Measurements from ENCODE around the gene WWC1. TPM values are rescaled to one million over a fixed set of nuclear protein-coding genes. Genes with fewer than 3 reads are reported as not detected.
"Not testable (repeated sequence)": the region's sequence is repeated elsewhere in the genome, so short reads cannot be mapped to it uniquely, and the experiment has no call there.

Gene WWC1
- total RNA-seq, 1 experiment from 2014 or later = 13.2 TPM

- Histone ChIP-seq H3K27ac (no peak overlapping the region), H3K9me3 (replicated peaks) (no peaks in the 10 kb centered on the region)
Measured at GRCh38 chr5:168270476-168270875, 21.0 kb upstream of the WWC1 start.

DNA sequence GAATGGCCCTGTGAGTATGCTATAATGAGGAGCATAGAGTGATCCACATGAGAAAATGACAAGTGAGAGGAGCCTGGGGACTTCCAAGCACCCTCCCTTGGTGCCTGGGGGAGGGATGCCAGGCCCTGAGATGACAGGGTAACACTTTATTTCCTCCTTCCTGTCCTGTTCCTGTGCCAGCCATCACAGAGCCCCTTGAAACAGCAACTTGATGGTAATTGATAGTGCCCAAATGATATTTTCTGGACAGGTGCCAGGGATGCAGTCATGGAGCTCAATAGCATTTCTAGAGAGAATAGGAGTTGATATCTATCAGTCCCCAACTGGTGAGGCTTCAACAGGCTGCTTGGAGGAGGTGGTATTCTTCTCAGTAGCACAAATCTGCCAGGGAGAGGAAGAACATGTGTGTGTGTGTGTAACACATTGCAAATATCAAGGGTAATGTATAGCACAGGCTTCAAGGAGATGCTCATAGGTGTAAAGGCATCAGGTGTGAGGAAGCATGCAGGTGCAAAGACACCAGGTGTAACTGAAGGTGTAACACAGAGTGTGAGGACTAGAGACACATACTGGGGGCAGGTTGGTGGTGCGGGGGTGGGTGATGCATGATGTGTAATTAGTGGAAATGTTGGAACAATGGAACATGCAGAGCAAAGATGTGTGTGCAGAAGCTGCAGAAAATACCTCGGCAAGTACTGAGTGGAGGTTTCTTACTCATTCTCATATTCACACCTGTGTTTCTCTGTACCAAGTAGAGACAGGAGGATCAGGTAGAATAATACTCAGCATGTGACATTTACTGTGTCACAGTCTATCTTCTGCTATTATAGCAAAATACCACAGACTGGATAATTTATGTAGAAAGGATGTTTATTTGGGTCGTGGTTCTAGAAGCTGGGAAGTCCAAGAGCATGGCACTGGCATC lies 18.1 kb upstream of the WWC1 start:
- Histone ChIP-seq H3K27me3 (replicated peaks) (no peaks in the 10 kb centered on the region), H3K4me3 (no peak overlapping the region), H3K27ac (no peak overlapping the region), H3K9me3 (replicated peaks) (no peaks in the 10 kb centered on the region), H3K4me1 (replicated peaks) (peaks cover 12% of the 10 kb centered on the region), H3K36me3 (no peaks in the 10 kb centered on the region)
- no peak for DNase-seq (ENCODE audit: low read depth in 1 of 2, low spot score in 2 of 2)

More at GRCh38 chr5:168270476-168270875, 21.0 kb upstream of the WWC1 start:
- H3K27me3 ChIP-seq (replicated peaks) = no peaks in the 10 kb centered on the region
- no peak for DNase-seq (ENCODE audit: low read depth in 1 of 2, low spot score in 2 of 2)
- no peaks in the 10 kb centered on the region for H3K36me3 ChIP-seq
- no peak overlapping the region for H3K4me3 ChIP-seq
- peaks cover 12% of the 10 kb centered on the region for H3K4me1 ChIP-seq (replicated peaks)

DNA sequence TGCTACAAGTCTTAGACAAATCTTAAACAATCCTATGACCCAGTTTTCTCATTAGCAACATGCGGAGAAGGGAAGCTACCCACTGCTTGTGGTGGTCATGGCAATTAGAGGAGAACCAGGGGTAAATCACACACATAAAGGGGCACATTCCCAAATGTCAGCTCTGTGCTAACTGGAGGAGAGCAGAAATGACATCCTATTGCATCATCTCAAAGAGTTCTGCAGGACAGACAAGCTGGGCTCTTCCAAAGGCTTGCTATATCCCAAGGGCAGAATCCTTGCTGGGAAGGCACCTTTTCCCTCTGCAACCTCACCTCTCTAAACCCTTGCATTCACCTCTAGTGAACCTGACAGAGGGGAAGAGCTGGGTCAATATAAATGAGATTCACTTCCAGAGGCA lies 17.0 kb upstream of the WWC1 start:
- Histone ChIP-seq H3K27me3 (replicated peaks) (no peaks in the 10 kb centered on the region), H3K27ac (no peak overlapping the region), H3K4me3 (no peak overlapping the region), H3K9me3 (replicated peaks) (no peaks in the 10 kb centered on the region), H3K4me1 (replicated peaks) (peaks cover 6% of the 10 kb centered on the region), H3K36me3 (no peaks in the 10 kb centered on the region)
- DNase-seq (ENCODE audit: low read depth in 1 of 2, low spot score in 2 of 2) = no peak

GRCh38 chr5:168275940-168276339 lies 15.5 kb upstream of the WWC1 start:
- Histone ChIP-seq H3K36me3 (no peaks in the 10 kb centered on the region), H3K4me3 (no peak overlapping the region), H3K27me3 (replicated peaks) (no peaks in the 10 kb centered on the region), H3K9me3 (replicated peaks) (no peaks in the 10 kb centered on the region), H3K4me1 (replicated peaks) (no peaks in the 10 kb centered on the region), H3K27ac (no peak overlapping the region)
- DNase-seq (ENCODE audit: low read depth in 1 of 2, low spot score in 2 of 2) = no peak

DNA sequence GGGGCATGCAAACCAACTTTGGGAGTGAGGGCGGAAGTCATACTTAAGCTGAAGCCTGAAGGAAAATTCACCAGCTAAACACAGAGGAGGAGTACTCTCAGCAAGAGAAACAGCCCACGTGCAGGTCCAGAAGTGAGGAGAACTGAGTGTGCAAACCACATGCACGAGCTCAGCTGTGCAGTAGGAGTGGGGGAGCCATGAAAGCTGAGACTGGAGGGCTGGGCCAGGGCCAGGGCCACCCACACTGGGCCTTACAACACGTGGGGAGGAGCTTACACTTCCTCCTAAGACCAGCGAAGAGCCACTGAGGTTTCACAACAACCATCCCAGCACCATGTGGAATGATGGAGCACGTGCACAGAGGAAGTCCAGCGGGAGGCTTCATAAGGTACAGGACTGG lies 9.3 kb upstream of the WWC1 start:
- Histone ChIP-seq H3K27ac (no peak overlapping the region), H3K4me1 (replicated peaks) (no peaks in the 10 kb centered on the region; the same call in 1 of the 2 replicates), H3K4me3 (no peak overlapping the region), H3K36me3 (no peaks in the 10 kb centered on the region), H3K9me3 (replicated peaks) (peaks cover 8% of the 10 kb centered on the region; the same call in 1 of the 2 replicates), H3K27me3 (replicated peaks) (no peaks in the 10 kb centered on the region)
- no peak for DNase-seq (ENCODE audit: low read depth in 1 of 2, low spot score in 2 of 2)

GRCh38 chr5:168284809-168285208 lies 6.6 kb upstream of the WWC1 start:
- Histone ChIP-seq H3K4me1 (replicated peaks) (peaks cover 8% of the 10 kb centered on the region), H3K36me3 (no peaks in the 10 kb centered on the region), H3K27ac (no peak overlapping the region), H3K27me3 (replicated peaks) (no peaks in the 10 kb centered on the region), H3K9me3 (replicated peaks) (peaks cover 8% of the 10 kb centered on the region; the same call in 1 of the 2 replicates), H3K4me3 (no peak overlapping the region)
- no peak for DNase-seq (ENCODE audit: low read depth in 1 of 2, low spot score in 2 of 2)

DNA sequence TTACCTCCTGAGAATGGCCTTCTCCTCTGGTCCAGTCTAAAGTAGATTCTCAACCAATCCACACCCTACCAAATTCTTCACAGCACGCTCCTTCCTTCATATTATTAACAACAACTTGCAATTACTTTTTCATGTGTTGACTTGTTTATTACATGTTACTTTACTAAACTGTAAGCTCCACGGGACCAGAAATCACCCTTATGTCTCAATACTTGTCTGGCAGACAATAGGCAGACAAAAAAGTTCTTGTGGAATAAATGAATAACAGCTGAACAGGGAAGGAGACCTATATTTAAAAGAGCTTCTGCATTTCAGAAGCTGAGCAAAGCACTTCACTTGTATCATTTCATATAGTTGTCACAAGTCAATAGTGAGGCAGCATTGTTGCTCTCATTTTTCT lies 5.7 kb upstream of the WWC1 start:
- no peaks in the 10 kb centered on the region for H3K27me3 ChIP-seq (replicated peaks)
- H3K36me3 ChIP-seq = no peaks in the 10 kb centered on the region
- peaks cover 8% of the 10 kb centered on the region; the same call in 1 of the 2 replicates for H3K9me3 ChIP-seq (replicated peaks)
- DNase-seq (ENCODE audit: low read depth in 1 of 2, low spot score in 2 of 2) = no peak
- no peak overlapping the region for H3K4me3 ChIP-seq
- no peak overlapping the region for H3K27ac ChIP-seq
- peaks cover 17% of the 10 kb centered on the region for H3K4me1 ChIP-seq (replicated peaks)

GRCh38 chr5:168286386-168286785 lies 5.1 kb upstream of the WWC1 start:
- H3K4me1 ChIP-seq (replicated peaks) = peaks cover 24% of the 10 kb centered on the region
- no peak overlapping the region for H3K4me3 ChIP-seq
- DNase-seq (ENCODE audit: low read depth in 1 of 2, low spot score in 2 of 2) = no peak
- H3K9me3 ChIP-seq (replicated peaks) = peaks cover 8% of the 10 kb centered on the region; the same call in 1 of the 2 replicates
- peaks cover under 1% of the 10 kb centered on the region; the same call in 1 of the 2 replicates for H3K36me3 ChIP-seq
- H3K27me3 ChIP-seq (replicated peaks) = no peaks in the 10 kb centered on the region
- H3K27ac ChIP-seq = no peak overlapping the region

DNA sequence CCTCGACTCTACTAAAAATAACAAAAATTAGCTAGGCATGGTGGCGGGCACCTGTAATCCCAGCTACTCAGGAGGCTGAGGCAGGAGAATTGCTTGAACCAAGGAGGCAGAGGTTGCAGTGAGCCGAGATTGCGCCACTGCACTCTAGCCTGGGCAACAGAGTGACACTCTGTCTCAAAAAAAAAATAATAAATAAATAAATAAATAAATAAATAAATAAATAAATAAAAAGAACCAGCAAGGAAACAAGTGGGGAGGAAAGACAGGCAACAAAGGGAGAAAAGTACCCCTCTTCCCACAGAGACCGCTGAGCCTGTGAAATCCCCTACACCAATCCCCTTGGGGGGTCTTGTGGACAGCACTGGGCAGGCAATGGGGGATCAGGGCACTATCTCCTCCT lies 4.6 kb upstream of the WWC1 start:
- H3K27ac ChIP-seq; H3K36me3 ChIP-seq; H3K27me3 ChIP-seq (replicated peaks); H3K4me3 ChIP-seq; H3K9me3 ChIP-seq (replicated peaks); DNase-seq (ENCODE audit: low read depth in 1 of 2, low spot score in 2 of 2): not testable (repeated sequence)
- peaks cover 25% of the 10 kb centered on the region for H3K4me1 ChIP-seq (replicated peaks)

- Histone ChIP-seq H3K36me3 (peaks cover 3% of the 10 kb centered on the region; the same call in 1 of the 2 replicates), H3K27me3 (replicated peaks) (no peaks in the 10 kb centered on the region), H3K4me3 (no peak overlapping the region), H3K27ac (no peak overlapping the region), H3K4me1 (replicated peaks) (peaks cover 27% of the 10 kb centered on the region), H3K9me3 (replicated peaks) (peaks cover 8% of the 10 kb centered on the region; the same call in 1 of the 2 replicates)
- no peak for DNase-seq (ENCODE audit: low read depth in 1 of 2, low spot score in 2 of 2)
Measured at GRCh38 chr5:168287362-168287761, 4.1 kb upstream of the WWC1 start.

DNA sequence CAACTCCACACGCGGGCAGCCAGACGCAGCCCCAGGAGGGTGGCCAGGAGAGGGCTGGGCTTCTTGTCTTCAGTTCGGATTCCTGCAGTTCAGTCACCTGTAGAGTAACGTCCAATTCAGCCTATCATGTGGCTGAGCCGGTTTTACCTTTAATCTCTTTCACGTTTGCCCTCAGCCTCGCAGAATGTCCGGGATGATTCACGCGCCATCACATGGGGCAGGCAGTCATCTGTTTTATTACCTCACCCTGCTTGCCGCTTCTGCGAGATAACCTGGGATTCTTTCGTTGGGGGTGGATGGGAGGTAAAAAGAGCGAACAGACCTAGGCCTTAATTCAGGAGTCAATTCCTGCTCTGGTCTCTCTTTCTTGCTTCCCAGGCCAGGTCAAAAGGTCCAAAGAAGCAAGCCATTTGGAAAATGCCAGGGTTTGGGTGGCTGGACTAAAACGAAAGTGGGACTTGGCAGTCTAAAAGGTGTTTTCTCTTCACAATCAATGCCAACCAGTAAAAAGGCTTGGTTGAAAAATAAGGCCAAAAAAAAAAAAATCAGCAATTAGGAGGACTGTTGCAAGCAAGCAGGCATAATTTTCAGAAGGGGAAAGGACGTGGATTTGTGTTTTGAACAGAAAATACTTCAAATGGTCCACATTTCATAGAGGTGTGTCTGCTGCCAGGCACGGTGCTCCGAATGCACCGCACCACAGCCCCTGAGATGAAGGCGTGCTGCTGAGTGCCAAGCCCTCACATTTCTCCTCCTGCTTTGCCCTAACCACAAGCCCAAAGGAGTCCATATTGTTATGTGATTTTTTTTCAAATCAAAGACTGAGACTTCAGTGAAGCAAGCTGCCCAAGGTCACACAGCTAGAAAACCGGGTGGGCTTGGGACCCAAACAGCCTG lies 2.8 kb upstream of the WWC1 start:
- peaks cover 34% of the 10 kb centered on the region for H3K4me1 ChIP-seq (replicated peaks)
- H3K4me3 ChIP-seq = no peak overlapping the region
- DNase-seq (ENCODE audit: low read depth in 1 of 2, low spot score in 2 of 2) = no peak
- no peaks in the 10 kb centered on the region for H3K27me3 ChIP-seq (replicated peaks)
- peaks cover 8% of the 10 kb centered on the region; the same call in 1 of the 2 replicates for H3K9me3 ChIP-seq (replicated peaks)
- no peak overlapping the region; the same call in 1 of the 2 replicates for H3K27ac ChIP-seq
- H3K36me3 ChIP-seq = peaks cover 3% of the 10 kb centered on the region; the same call in 1 of the 2 replicates

GRCh38 chr5:168290902-168291341 lies 523 bp upstream of the WWC1 start:
- H3K4me1 ChIP-seq (replicated peaks) = peaks cover 47% of the 10 kb centered on the region
- no peaks in the 10 kb centered on the region for H3K27me3 ChIP-seq (replicated peaks)
- no peak for DNase-seq (ENCODE audit: low read depth in 1 of 2, low spot score in 2 of 2)
- H3K36me3 ChIP-seq = peaks cover 3% of the 10 kb centered on the region; the same call in 1 of the 2 replicates
- H3K4me3 ChIP-seq = peak overlapping the region; percentile 93
- H3K27ac ChIP-seq = 0 out of 2 replicates have a peak overlapping the region, but pooled peaks have one; percentile 2
- H3K9me3 ChIP-seq (replicated peaks) = no peaks in the 10 kb centered on the region; the same call in 1 of the 2 replicates

DNA sequence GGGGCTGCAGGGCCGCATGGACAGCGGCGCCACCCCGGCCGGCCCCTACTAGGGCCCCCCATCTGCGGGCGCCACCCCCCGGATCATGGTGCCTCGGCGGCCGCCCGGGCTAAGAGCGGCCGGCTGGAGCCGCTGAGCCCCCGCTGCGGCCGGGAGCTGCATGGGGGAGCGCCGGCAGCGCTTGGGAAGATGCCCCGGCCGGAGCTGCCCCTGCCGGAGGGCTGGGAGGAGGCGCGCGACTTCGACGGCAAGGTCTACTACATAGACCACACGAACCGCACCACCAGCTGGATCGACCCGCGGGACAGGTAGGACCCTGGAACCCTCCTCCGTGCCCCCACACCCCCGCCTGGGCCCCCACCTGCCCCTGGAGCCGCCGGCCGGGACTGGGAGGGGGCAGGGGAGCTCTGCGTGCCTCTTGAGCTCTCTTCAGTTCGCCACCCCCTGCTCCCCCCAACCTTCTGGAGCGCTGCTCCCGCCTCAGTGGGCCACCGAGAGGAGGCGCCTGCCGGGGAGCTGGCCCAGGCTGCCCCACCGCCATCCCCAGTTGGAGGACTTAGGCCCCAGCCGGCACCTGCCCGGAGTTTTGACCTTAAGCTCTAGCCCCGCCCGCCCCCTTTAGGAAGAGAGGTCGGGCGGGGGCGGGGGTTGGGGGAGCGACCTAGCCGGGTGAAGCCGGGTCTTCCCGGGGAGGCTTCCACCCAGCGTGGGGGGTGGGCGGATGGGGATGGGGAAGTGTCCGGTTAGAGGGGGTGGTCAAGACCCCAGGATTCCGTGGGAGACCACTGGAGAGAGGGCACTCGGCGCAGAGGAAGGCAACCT lies 730 bp downstream of the WWC1 start:
- H3K4me3 ChIP-seq = peak overlapping the region; percentile 93
- DNase-seq (ENCODE audit: low read depth in 1 of 2, low spot score in 2 of 2) = peak in 1 of 2 experiments; percentile 31

More for the DNA sequence above, 730 bp downstream of the WWC1 start:
- no peak overlapping the region for H3K27ac ChIP-seq
- peaks cover 49% of the 10 kb centered on the region for H3K4me1 ChIP-seq (replicated peaks)
- no peaks in the 10 kb centered on the region; the same call in 1 of the 2 replicates for H3K9me3 ChIP-seq (replicated peaks)
- H3K27me3 ChIP-seq (replicated peaks) = no peaks in the 10 kb centered on the region
- H3K36me3 ChIP-seq = peaks cover 3% of the 10 kb centered on the region; the same call in 1 of the 2 replicates
